GM21786 (cell line): ENCODE results near the gene MBTPS1.

Experiments used
- ATAC-seq: cut with Tn5 transposase; IDR thresholded peaks from one replicate; pipeline ENCODE4 v1.9.1; 2021; ENCODE audit not compliant: unreplicated experiment

The MBTPS1 gene

DNA sequence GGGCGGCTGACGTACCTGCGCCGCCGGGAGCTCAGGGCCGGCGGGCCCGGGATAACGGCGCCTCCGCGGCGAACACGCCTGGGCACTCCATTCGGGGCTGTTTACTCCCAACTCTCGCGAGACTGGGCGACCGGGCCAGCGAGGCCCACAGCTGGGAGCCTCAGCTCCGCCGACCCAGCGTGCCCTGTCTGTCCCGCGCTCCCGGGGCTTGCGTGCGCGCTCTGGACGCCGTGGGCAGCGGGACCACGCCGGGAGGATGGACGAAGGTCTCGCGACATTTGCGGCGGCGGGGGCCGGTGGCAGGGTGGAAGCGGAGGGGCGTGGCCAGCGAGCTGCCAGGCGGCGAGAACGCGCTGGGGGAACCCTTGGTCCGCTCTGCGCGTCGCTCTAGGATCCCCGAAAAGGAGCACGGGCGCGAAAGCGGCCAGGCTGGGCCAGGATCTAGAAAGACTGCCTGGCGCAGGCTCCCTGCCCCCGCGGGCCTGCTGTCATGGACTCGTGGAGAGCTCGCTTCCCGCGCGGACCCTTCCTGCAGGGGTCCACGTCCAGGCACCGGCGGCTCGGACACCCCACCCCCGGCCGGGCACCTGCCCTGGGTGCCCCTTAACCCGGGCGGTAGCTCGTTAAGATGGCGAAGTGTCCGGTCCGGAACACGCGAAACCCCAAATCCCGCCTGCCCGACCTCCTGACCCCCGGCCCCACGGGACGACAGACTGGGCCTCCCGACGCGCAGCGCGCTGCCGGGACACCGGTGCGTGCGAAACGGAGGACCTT is at the start of gene MBTPS1:
TSS of gene MBTPS1 (minus strand) at position 223 of the 774 bp plus-strand sequence. CDS start 15,159 bp downstream, outside the sequence.
- ATAC-seq = peak; percentile 93

DNA sequence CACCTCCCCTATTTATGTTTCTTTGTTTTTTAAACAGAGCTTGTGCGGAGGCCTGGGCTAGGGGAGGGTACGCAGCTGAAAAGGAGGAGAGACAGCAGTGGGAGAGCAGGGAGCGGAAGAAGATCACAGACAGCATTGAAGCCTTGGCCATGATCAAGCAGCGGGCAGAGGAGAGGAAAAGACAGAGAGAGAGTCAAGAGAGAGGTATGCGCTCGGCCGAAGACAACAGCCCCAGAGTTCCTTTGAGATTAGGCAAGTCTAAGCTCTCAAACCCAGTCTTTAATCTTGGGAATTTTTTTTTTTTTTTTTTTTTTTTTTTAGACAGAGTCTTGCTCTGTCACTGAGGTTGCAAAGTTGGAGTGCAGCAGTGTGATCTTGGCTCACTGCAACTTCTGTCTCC is 49.0 kb upstream of the MBTPS1 start:
- ATAC-seq = no peak

DNA sequence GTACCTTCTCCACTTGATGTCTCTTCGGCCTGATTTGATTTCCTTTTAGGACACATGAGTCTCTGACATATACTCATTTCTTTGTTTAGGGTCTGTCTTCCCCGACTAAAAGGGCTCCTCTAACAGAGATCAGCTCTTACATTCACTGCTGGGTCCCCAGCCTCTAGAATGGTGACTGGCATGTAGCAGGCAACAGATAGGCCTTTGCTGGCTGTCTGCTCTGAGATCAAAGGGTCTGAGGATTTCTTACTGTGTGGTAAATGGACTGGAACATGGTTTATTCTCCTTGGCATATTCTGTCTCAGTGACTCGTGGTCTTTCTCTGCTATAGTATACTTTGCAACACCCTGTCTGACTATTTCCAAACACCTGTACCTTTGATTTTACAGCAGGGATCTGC is 45.1 kb upstream of the MBTPS1 start:
- ATAC-seq = no peak

DNA sequence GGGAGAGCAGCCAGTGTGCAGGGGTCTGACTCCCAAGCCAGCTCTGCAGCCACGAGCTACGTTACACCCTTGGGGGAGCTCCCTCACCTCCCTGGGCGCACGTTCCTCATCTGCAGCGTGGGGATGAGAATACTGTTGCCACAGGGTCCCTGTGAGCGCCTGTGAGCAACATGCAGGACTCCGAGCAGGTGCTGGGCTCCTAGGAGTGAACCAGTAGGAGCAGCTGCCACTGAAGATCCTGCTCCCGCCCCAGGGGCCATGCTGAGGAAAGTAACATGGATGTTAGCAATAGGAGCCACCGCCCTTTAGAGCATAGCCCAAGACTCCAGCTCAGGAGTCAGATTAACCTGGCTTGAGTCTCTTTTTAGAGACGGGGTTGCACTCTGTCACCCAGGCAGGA is 44.3 kb upstream of the MBTPS1 start:
- ATAC-seq = no peak

DNA sequence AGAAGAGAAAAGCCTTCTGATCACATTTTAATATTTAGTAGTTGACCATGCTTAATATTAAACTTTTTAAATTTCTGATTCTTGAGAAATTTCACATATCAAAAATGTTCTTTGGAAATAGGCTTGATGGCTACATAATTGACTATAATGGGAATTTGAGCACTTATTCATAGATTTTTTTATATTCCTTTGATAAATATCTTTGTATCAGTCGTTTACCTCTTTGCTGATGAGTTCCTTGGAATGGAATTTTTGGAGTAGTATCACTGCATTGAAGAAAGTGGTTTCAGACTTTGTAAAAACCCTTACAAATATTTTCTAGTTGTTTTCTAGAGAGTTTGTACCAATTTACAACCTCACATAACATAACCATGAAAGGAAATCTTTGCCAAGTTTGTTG is 43.1 kb upstream of the MBTPS1 start:
- ATAC-seq = no peak

DNA sequence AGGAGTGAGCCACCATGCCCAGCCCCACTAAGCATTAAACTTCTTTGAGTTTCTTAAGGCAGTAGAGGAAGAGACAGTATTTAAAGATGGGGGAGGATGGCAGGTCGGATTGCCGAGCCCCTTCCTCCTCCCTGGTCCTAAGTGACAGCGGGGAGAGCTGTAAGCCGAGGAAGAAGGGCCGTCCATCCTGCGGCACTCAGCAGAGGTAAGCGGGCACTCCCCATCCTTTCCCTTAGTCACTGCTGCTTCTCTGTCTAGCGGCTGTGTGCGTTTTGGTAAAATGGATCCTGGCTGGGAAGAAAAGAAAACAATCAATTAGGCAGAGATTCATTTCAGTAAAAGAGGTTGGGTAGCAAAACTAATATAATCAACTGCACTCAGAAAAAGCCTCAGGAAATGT is 42.3 kb upstream of the MBTPS1 start:
- ATAC-seq = no peak

DNA sequence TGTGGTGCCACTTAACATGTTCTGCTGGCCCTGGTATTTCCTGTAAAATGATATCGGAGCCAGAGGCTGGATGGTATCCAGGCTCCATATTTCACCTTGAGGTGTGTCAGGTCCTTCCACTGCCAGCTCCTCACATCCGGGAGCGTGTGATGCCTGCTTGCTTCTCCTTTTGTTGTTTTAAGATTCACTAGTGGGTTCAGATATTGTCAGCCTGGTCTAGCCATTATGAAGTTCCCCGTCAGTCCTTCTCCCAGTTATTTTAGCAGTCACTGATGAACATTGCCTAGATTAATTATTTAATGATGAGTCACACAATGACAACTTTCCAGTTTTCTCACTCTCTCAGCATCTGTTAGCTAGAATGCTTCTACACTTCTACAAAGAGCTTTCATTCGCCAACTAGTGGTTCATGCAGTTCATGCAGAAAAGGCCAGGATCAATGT is 39.6 kb upstream of the MBTPS1 start:
- ATAC-seq = no peak

DNA sequence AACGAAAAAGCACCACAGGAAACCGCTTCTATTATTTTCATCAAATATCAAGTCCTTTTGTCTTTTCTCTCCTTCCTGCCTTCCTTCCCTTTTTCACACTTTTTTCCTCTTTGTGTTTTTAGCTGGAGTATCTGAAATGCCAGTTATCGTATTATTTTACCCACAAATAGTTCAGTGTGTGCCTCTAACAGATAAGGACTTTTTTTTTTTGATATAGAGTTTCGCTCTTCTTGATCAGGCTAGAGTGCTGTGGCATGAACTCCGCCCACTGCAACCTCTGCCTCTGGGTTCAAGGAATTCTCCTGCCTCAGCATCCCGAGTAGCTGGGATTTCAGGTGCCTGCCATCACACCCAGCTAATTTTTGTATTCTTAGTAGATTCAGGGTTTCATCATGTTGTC is 39.0 kb upstream of the MBTPS1 start:
- no peak for ATAC-seq

DNA sequence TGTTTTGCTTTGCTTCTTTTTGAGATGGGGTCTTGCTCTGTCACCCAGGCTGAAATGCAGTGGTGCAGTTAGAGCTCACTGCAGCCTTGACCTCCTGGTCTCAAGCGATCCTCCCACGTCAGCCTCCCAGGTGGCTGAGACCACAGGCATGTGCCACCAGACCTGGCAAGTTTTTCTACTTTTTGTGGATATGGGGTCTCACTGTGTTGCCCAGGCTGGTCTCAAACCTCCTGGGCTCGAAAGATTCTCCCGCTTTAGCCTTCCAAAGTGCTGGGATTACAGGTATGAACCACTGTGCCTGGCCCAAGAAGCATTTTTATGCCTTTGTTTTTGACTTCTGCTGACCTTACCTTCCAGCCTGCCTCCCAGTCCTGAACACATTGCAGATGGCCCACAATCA is 38.5 kb upstream of the MBTPS1 start:
- ATAC-seq = no peak

DNA sequence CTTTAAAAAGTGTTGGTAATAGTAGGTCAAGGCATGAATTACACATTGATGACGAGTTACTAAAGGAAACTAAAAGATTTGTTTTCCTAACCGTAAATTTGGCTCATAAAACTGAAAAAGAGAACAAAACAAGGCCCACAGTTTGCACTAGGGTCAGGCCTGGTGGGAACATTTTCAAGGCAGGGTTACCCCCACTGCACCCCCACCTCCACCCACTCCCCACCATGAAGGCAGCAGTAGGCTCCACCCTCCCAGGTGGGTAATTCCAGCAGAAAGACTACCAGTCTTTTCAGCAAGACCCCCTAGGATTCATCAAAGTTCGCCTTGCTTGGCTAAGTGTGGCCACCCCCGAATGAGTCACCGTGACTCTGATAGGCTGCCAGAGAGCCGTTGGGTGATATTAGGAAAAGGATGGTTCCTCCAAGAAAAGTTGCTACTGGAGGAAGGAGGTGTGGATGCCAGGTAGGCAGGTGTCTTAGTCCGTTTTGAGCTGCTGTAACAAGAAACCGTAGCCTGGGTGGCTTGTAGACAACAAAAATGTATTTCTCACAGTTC is 37.0 kb upstream of the MBTPS1 start:
- ATAC-seq = no peak

DNA sequence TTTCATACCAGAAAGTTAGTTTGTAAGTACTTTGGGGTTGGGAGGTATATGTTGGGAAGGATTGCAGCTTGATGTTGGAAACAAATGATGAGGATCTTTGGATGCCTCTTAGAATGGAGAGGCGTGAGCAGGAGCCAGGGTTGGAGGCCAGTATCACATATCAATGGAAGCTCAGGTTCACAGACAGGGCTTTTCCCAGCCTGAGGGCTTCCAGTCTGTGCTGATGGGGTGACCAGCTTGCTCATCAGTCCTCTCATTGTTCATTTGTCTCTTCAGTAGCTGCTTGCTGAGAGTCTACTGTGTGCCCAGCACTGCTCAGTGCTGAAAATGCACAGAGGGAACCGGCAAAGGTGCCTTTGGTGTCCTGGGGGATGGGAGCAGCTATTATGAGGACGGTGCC is 34.2 kb upstream of the MBTPS1 start:
- ATAC-seq = no peak

DNA sequence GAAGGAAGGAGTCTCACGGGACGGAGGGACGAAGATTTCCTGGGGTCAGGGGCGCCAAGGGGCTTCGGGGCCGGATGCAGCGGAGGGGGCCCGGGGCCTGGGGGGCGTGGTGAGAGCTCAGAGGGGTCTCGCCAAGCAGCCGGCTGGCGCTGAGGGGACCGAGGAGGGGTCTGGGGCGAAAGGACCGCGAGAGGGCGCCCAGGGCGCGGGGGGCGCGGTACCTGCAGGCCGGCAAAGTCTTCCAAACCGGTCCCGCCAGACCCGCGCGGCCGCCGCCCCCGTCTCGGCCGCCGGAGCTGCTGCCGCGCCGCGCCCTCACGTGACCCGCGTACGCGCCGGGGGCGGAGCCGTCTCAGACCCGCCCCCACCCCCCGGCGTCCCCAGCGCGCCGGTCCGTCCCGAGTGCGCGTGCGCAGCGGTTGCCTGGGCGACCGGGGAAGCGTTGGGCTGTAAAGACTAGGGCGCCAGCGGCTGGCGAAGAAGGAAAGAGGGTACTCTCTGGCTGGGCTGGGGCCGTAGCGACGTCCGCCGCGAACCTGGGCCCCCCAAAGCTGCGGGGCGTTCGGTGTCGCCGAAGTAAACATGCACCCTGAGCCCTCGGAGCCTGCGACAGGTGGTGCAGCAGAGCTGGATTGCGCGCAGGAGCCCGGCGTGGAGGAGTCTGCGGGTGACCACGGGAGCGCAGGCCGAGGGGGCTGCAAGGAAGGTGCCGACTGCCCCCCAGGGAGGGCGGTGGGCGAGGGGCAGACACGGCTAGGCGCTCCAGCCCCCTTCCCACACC is 28.3 kb upstream of the MBTPS1 start, which contains the start of the genes DNAAF1 and HSDL1:
TSS of gene DNAAF1 (plus strand) at position 450 of the 781 bp plus-strand sequence. CDS start at position 583, 133 bp downstream.
TSS of gene HSDL1 (minus strand) at position 319 of the 781 bp plus-strand sequence. CDS start 13,856 bp downstream, outside the sequence.
- ATAC-seq = peak; percentile 72

DNA sequence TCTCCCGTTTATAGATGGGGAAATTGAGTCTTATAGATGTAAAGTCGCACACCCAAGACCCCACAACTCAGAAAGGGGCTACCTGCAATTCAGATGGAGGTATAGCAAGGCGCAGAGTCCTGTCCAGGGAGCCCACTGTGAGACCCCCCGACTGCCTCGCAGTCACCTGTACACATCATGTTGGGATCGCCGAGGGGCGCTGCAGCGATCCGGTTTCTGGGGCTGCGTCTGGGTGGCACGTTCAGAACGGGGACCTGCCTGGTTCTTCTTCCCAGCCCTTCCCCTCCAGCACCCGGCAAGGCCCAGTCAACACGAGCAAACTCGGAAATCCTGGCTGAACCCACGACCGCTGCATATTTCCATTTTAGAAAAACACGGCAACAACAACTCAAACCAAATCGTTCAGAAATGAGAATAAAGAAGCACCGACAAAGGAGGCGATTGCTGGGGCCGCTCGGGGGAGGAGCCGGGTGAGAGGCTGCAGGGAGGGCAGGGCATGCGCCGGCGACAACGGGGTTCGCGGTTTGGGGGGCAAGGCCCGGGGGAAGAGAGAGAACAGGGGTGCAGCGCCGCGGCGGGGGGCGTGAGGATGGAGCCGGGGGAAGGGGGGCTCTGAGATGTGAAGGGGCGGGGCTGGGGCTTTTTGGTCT is 27.6 kb upstream of the MBTPS1 start:
- no peak for ATAC-seq

DNA sequence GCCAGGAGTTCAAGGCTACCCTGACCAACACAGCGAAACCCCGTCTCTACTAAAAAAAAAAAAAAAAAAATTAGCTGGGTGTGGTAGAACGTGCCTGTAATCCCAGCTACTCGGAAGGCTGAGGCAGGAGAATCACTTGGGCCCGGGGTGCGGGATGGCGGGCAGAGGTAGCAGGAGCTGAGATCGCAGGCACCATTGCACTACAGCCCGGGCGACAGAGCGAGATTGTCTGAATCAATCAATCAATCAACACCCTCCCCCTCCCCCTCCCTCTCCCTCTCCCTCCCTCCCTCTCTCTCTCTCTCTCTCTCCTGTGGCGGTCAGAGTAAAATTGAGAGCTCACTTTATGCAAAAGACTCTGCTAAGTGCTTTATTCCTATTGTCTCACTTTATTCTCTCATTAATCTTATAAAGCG is 27.1 kb upstream of the MBTPS1 start:
- no peak for ATAC-seq

DNA sequence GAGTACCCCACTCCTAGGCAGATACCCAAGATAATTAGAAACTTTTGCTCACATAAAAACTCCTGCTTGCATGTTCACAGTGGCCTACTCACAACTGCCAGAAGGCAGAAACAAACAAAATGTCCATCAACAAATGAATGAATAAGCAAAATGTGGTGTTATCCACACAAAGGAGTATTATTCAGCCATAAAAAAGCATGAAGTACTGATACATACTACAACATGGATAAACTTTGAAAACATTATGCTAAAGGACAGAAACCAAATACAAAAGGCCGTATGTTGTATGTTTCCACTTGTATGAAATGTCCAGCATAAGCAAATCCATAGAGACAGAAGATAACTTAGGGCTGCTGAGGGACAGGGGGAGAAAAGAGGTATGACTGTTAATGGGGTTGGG is 26.3 kb upstream of the MBTPS1 start:
- ATAC-seq = no peak

DNA sequence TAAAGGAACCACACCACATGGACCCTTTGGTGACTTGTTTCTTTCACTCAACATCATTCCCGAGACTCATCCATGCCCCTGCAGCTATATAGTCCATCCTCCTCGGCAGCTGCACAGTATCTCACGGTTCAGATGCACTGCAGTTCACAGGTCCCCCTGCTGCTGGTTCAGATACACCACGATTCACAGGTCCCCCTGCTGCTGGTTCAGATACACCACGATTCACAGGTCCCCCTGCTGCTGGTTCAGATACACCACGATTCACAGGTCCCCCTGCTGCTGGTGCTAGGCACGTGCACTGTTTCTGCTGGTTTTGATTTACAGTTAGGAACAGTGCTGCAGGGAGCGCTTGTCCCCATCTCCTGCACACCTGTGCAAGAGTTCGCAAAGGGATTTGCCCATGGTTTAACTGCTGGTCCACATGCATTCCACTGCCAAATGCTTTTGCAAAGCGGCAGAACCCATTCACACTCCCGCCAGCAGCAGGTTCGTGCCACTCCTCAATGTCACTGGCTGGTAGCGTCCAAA is 24.5 kb upstream of the MBTPS1 start:
- no peak for ATAC-seq

DNA sequence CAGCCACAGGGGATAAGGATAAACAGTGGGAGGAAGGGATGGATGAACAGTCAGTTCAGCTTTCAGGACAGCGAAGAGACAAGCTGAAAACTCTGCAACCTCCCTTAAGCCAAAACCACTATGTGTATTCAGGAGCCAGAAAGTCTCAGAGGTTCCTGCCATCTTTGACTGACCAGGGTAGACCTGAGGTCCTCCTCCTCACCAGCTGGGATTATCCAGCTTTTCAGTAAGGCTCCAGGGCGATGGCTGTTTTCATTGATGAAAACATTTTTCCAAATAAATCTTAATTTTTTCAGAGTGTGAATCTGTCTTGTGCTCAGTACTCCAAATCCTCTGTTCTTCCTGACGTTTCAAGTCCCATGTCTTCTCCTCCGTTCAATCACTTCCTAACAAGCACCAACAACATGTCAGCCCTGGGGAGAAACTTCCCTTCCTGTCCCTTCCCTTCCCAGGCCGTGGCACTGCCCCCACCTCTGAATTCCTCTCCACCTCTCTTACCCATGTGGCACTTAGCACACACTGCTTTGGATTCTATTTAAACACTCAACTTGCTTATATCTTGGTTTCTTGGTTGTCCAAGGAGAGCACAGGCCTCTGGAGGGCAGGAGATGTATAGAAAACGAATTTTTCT is 23.0 kb upstream of the MBTPS1 start:
- ATAC-seq = no peak

DNA sequence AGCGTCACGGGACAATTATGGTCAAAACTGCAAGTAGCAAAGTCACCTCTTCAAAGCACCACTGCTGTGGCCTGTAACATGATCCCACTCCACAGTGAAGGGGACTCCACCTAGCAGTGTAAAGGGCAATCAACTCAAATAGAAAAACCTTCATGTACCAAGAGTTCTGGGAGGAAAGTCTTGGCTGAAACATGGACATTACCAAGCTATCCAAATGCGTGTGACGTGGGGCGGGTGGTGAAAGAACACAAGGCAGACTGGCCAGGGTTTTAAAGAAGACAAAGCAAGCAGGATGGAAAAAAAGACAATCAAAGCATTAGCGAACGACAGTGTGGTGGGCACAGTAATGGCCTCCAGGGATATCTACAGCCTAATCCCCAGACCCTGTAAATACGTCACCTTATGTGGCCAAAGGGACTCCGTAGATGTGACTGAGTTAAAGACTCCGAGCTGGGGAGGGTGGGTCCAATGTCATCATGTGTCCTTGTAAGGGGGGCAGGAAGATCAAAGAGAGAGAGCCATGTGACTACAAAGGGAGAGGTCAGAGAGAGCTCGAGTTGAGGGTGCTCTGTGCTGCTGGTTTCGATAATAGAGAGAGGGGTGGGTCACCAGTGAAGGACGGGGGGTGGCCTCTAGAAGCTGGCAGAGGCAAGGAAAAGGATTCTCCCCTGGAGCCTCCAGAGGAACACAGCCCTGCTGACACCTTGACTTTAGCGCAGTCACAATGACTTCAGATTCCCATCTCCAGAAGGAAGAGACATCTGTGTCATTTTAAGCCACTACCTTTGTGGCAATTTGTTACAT is 22.3 kb upstream of the MBTPS1 start:
- ATAC-seq = peak; percentile 96

DNA sequence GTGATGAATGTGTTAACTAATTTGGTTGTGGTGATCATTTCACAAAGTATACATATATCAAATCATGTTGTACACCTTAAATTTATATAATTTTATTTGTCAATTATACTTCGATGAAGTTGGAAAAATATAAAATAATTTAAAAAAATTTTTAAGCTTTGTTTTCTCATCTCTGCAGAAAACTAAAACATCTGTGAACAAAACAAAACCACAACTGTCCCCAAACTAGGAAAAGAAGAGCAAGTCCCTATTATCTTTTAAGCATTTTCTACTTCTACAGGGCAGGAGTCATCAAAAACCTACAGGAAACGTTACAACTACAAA is 21.7 kb upstream of the MBTPS1 start:
- no peak for ATAC-seq
